Mucosa of gallbladder (tissue), 1 donor: ENCODE results near the gene CCDC34. TPM values are rescaled to one million over a fixed set of nuclear protein-coding genes. Genes with fewer than 3 reads are reported as not detected.
"Not testable (repeated sequence)": the region's sequence is repeated elsewhere in the genome, so short reads cannot be mapped to it uniquely, and the experiment has no call there.

Experiments used
- DNase-seq: peaks from one replicate; pipeline ENCODE4 v3.0.0-alpha.2; 2020; ENCODE audit warnings: low spot score
- total RNA-seq: library from RNA; stranded (reverse); gene quantifications from one replicate; pipeline ENCODE4 v1.2.1, GENCODE V29; 2021
- donor health status: DM: no; HTN: no; CAD: no.

Gene CCDC34
- total RNA-seq, 1 donor from 2014 or later, result 7.6 TPM

DNA sequence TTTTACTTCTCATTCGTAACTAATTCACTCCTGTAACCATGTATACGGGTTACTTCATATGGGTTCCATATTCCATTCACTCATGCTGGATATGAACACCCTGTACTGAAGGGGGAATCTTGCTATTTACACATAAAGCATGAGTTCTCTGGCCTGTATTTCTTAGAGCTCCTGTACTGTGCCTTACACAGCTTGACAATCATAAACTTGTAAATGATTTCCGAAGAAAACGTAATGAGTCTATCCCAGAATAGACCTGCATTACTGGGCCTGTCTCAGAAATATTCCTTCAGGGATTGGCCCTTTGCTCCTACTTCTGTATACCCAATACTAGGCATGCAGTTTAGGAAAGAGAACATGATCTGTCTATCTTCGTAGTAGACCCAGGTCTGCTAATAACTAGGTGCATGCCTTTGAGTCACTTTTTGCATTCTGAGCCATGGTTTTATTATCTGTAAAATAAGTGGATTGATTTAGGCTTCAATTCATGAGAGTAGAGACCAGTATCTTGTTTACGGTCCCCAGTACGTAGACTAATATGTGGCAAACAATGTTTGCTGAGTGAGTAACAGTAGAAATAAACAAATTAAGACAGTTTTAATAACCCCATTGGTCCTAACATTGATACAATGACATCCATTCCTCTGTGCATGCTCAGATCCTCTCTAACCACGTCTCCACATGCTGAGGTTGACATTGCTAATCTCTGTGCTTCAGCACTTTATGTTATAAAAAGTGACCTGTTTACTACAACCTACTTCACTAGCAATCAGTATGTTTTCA lies 1.2 kb downstream of the CCDC34 start:
- no peak for DNase-seq

DNA sequence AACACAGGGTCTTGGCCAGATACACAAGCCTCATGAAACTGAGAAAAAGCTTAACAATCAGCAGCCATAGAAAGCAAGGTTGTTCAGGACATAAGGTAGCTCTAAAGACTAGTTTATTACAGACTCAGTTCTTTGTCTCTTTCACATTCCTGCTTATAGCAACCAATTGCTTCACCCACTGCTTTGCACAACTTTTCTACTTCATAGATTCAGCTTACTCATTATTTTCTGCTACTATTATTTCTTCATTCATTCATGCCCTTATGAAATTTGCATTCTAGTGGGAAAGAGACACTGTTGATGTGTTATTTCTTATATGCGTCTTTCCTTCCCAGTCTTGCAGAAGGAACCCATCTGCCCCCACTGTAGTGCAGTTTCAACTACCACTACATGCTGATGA lies 4.7 kb downstream of the CCDC34 start:
- no peak for DNase-seq

- DNase-seq, result no peak
These were observed 5.8 kb downstream of the CCDC34 start for GRCh38 chr11:27357250-27357649.

DNA sequence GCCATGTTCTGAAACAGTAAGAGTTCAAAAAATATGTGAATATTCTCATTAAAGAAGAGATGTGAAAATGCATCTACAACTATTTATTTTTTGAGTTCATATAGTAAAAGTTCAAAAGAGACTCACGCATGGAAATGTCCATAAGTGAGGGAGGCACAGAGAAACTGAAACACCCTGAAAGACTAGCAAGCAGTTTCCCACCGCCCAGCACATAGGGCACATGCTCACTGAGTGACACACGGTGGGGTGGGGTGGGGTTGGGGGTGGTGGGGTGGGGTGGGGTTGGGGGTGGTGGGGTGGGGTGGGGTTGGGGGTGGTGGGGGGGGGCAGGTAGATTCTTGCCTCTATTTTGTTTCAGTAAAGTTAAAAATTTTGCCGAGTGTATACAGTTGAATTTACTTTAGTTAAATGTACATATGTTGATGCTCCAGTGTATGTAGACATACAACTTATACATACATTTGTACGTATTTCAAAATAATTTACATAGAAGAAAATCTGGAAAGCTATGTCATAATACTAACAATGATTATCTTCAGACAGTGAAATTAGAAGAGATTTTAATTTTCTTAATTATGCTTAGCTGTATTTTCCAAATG lies 6.3 kb downstream of the CCDC34 start:
- no peak for DNase-seq

GRCh38 chr11:27355575-27356104 lies 7.4 kb downstream of the CCDC34 start:
- DNase-seq, result no peak

DNA sequence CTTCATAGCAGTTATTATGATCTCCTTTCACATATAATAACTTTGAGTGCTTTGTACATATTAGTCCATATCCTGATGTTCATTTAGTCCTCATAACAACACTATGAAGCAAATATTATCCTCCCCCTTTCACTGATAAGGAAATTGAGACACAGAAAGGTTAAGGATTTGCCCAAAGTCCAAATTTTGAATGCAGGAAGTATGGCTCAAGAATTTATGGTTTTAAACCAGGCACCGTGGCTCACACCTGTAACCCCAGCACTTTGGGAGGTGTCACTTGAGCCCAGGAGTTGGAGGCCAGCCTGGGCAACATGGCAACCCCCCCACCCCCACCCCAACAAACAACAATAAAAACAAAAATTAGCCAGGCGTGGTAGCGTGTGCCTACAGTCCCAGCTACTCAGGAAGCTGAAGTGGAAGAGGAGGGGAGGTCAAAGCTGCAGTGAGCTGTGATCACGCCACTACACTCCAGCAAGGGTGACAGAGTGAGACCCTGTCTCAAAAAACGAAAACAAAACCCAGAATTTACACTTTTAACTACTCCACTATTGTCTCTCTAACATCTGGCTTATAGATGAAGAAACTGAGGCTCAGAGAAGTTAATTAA lies 8.6 kb downstream of the CCDC34 start:
- DNase-seq, result no peak

DNA sequence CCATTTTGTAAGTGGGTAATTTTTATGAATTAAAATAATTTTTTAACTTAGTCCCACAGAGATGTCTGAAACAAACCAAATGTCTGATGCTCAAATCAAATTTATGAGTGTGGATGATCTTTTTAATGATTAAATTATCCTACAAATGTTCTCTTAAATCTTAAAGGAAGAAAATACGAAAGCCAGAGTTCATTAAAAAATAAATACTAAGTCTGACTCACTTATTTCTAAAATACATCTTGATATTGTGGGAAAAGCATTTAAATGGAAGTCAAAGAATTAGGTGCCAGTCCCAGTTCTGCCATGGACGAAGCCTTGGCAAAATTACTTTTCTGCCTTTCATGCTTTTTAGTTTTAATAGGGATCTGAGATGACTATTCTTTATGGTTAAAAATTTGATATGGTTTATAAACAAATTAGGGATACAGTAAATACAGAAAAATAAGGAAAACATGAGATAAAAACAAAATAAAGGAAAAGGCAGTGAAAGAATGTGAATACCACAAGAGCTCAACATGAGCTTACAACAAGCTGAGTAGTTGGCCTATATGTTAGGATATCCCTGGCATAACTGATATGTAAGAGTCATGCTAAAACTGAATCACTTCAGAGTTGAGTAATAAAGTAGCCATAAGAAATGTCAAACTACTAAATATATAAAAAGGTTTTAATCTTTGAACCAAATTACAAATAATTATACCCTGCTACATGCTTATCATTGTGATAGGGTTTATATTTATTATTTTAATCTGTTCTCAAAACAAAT lies 9.2 kb downstream of the CCDC34 start:
- DNase-seq, result no peak

- no peak for DNase-seq
These were observed 10.2 kb downstream of the CCDC34 start for GRCh38 chr11:27352781-27353180.

DNA sequence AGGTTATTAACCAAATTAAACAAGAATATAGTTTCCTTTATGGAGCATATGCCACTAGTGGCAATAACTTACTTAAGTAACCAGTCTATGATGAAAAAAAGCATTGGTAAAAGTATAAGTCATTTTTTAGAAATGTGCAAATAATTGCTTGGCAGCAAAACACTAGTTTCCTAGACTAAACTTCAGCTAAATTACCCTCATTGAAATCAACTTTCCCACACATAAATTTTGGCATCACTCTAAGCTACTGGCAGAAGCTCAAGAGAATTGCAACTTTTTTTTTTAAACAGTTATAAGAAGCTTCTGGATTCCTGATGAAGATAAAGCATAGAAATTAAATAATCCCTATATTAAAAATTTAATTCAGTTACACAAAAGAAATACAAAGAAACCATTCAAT lies 12.5 kb downstream of the CCDC34 start:
- no peak for DNase-seq

DNA sequence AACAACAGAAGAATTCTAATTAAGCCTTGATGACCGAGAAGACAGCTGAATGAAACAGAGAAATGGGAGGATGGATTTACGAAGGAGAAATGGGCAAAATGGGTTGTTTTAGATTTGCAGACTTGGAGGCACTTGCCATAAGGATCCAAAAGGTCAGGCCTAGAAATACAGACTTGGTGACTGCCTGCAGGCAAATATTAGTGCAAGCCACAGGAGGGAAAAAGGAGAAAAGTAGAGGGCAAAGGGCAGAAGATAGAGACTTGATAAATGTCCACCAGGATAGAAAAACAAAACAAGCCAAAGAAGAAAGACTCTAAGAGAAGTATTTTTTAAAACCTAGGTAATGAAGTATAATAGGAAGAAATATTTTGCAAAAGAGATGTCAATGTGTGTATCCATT lies 13.1 kb downstream of the CCDC34 start:
- no peak for DNase-seq

DNA sequence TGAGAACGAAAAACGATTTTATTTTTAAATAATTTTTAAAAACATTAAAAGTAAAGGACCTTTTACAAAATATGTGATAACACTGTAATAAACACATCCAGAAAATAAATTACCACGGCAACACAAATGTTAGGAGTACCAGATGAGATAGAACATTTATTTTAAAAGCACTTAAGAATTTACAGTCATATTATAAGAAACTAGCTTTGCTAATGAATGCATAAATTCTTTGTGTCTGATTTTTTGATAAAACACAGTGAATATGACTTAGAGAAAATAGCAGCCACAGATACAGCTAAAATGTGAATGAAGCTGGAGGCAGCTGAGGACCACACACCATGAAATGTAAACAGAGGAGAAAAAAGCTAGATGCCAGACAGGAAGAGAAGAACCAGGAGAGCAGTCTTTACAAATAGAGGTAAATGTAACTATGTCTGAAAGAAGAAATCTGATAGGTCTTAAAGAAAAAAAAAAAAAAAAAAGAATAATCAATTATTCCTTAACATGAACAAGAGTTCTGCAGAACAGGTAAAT lies 14.6 kb downstream of the CCDC34 start:
- no peak for DNase-seq

- DNase-seq, result no peak
These were observed 15.4 kb downstream of the CCDC34 start for GRCh38 chr11:27347359-27348339.

GRCh38 chr11:27339941-27340340 lies 23.1 kb downstream of the CCDC34 start:
- no peak for DNase-seq

GRCh38 chr11:27334764-27335163 lies 28.3 kb downstream of the CCDC34 start:
- not testable (repeated sequence) for DNase-seq

- DNase-seq, result no peak
These were observed 31.0 kb downstream of the CCDC34 start for GRCh38 chr11:27331981-27332380.

DNA sequence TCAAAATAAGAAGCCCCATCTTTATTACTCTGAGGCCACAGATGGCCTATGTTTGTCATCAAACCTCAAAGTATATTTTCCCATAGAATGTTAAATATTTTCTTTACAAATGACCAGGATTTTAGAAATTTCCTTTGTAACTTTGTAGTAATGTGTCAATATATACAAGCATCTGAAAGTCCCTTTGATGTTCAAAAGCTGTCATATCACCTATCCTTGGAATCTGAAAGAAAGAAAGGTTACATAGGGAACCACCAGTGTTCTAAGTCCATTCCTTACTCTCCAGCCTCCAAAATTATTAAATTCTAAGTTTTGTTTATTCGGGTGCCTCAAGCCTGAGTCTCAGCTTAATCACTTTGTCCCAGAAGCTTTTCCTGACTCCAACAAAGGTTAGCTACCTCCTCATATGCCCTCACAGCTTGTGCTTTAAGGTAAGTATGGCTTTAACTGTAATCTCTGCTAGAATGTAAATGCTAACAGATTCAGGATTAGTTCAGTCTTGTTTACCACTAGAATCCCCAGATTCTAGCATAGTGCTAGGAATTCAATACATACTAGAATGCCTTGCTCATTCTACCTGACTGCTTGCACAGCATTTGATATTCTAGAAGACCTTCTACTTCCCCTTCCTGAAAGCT lies 32.3 kb downstream of the CCDC34 start:
- no peak for DNase-seq

GRCh38 chr11:27329867-27330632 lies 33.0 kb downstream of the CCDC34 start:
- DNase-seq, result no peak

GRCh38 chr11:27328614-27329013 lies 34.4 kb downstream of the CCDC34 start:
- no peak for DNase-seq

- DNase-seq, result not testable (repeated sequence)
These were observed 36.0 kb downstream of the CCDC34 start for GRCh38 chr11:27327064-27327463.
